GM12864 (cell line): ENCODE results near the gene USP17L5.
"Not testable (repeated sequence)": the region's sequence is repeated elsewhere in the genome, so short reads cannot be mapped to it uniquely, and the experiment has no call there.

Experiments used
- DNase-seq: peaks from one replicate; pipeline ENCODE4 v3.0.0-alpha.2; 2011; ENCODE audit warnings: low read depth
- H3K4me3 ChIP-seq: 2 replicates; pipeline ENCODE4 v1.5.1; 2011; ENCODE audit warnings: mild to moderate bottlenecking, low read depth, low read length, control low read depth
- CTCF ChIP-seq: IDR thresholded peaks from 2 replicates; pipeline ENCODE4 v1.5.1; 2011; ENCODE audit warnings: low read depth, mild to moderate bottlenecking, moderate library complexity, low read length, control low read depth, inconsistent platforms; ENCODE audit errors: missing control alignments

The USP17L5 gene

GRCh38 chr4:9339103-9339502 is at the start of gene USP17L5:
Gene USP17L5 (plus strand): TSS chr4:9339403. CDS start chr4:9339403, 0 bp downstream.
- not testable (repeated sequence) for DNase-seq, H3K4me3 ChIP-seq

GRCh38 chr4:9324191-9324590 is 15.0 kb upstream of the USP17L5 start:
- DNase-seq, H3K4me3 ChIP-seq: not testable (repeated sequence)

- H3K4me3 ChIP-seq, DNase-seq: not testable (repeated sequence)
Measured at GRCh38 chr4:9324865-9325264, 14.3 kb upstream of the USP17L5 start, which contains the start of gene USP17L24. Gene USP17L24 (plus strand): TSS chr4:9325165. CDS start chr4:9325165, 0 bp downstream.

- H3K4me3 ChIP-seq = not testable (repeated sequence)
Measured at GRCh38 chr4:9329611-9330010, 9.6 kb upstream of the USP17L5 start, which contains the start of gene USP17L25. Gene USP17L25 (plus strand): TSS chr4:9329911. CDS start chr4:9329911, 0 bp downstream.

GRCh38 chr4:9334358-9334757 is 4.8 kb upstream of the USP17L5 start, which contains the start of gene USP17L26:
Gene USP17L26 (plus strand): TSS chr4:9334658. CDS start chr4:9334658, 0 bp downstream.
- not testable (repeated sequence) for DNase-seq, H3K4me3 ChIP-seq

More at GRCh38 chr4:9329611-9330010, 9.6 kb upstream of the USP17L5 start, which contains the start of gene USP17L25:
- DNase-seq = not testable (repeated sequence)

- not testable (repeated sequence) for DNase-seq, H3K4me3 ChIP-seq
Measured at GRCh38 chr4:9343848-9344247, 4.6 kb downstream of the USP17L5 start, which contains the start of gene USP17L27. Gene USP17L27 (plus strand): TSS chr4:9344148. CDS start chr4:9344148, 0 bp downstream.

- DNase-seq, H3K4me3 ChIP-seq: not testable (repeated sequence)
Measured at GRCh38 chr4:9348593-9348992, 9.4 kb downstream of the USP17L5 start, which contains the start of gene USP17L28. Gene USP17L28 (plus strand): TSS chr4:9348893. CDS start chr4:9348893, 0 bp downstream.

- not testable (repeated sequence) for H3K4me3 ChIP-seq, DNase-seq
Measured at GRCh38 chr4:9350866-9351265, 11.7 kb downstream of the USP17L5 start.

- not testable (repeated sequence) for DNase-seq, H3K4me3 ChIP-seq
Measured at GRCh38 chr4:9353338-9353737, 14.1 kb downstream of the USP17L5 start, which contains the start of gene USP17L29. Gene USP17L29 (plus strand): TSS chr4:9353638. CDS start chr4:9353638, 0 bp downstream.

GRCh38 chr4:9362829-9363228 is 23.6 kb downstream of the USP17L5 start, which contains the start of gene USP17L30:
Gene USP17L30 (plus strand): TSS chr4:9363129. CDS start chr4:9363129, 0 bp downstream.
- H3K4me3 ChIP-seq, DNase-seq: not testable (repeated sequence)

- not testable (repeated sequence) for DNase-seq, H3K4me3 ChIP-seq
Measured at GRCh38 chr4:9379881-9380280, 40.7 kb downstream of the USP17L5 start.

GRCh38 chr4:9381012-9381534 is 41.9 kb downstream of the USP17L5 start:
- TF ChIP-seq CTCF = peak; percentile 27
- DNase-seq = not testable (repeated sequence)
- H3K4me3 ChIP-seq = peak overlapping the region; percentile 36

GRCh38 chr4:9384126-9384525 is 44.9 kb downstream of the USP17L5 start:
- no peak overlapping the region for H3K4me3 ChIP-seq
- no peak for TF ChIP-seq CTCF

GRCh38 chr4:9389001-9389400 is 49.8 kb downstream of the USP17L5 start:
- H3K4me3 ChIP-seq, DNase-seq: not testable (repeated sequence)

More at GRCh38 chr4:9384126-9384525, 44.9 kb downstream of the USP17L5 start:
- no peak for DNase-seq
